Activated effector memory CD4-positive, alpha-beta T cell treated with anti-CD3 and anti-CD28 coated beads, Interleukin-2, amount 50 U/mL, for 16 hours (primary cell): ENCODE results near the gene AKNA.

ENCODE experiments used
- DNase-seq: peaks from one replicate; pipeline ENCODE4 v3.0.0-alpha.2; 2020

AKNA gene

DNA sequence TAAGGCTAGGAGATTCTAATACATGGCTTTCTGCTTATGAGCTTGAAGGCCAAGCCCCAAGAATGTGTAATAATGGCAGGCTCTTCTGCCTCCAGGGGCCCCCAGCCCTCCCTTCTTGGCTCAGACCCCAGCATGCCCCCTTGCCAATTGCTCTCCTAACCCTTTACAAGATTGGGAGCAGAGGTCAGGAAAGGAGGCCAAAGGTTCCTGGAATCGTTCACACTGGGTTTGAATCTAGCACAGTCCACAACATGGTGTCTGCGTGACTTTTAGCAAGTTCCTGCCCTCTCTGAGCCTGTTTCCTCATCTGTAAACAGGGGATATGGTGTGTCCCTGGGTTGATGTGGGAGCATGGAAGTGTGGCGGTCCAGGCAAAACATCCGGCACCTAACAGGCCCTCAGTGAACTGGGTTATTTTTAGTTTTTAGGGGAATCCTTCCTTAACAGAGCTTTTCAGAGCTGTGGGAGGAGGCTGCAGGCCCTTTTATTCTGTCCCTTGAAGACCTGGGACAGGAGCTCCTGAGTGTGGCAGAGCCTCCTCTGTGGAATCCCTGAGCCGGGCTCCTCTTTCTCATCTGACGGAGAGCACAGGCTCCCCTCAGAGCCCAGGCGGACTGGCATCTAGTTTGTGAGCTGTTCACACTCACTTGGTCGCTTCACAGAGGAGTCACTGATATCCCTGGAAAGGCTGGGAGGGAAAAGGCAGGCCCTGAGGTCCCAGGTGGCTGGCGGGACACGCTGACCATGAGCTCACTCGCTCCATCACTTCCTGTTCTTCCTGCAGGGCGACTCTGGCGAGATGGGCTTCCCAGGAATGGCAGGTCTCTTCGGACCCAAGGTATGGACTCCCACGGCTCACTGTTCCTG, 88.3 kb downstream of the AKNA start:
- peak; percentile 30 for DNase-seq

DNA sequence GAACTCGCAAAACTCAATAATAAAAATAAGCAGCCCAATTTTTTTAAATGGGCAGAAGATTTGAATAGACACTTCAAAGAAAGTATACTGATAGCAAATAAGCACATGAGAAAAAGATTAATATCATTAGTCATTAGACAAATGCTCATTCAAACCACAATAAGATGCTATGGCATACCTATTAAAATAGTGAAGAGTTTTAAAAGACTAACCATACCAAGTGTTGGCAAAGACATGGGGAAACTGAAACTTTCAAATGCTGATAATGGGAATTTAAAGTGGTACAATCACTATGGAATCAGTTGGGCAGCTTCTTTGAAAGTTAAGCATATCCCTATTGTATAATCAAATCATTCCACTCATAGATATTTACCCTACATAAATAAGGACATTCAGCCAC, 91.4 kb downstream of the AKNA start:
- no peak for DNase-seq

DNA sequence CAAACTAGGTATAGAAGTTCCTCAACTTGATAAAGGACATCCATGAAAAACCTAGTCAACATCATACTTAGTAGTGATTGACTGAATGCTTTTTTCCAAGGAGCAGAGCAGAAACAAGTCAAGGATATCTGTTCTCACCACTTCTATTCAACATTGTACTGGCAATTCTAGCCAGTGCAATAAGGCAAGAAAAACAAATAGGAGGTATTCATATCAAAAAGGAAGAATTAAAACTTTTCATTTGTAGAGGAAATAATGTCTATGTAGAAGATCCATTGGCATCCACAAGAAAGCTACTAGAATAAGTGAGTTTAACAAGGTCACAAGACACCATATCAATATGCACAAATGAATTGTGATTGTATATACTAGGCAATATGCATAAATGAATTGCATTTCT, 93.1 kb downstream of the AKNA start:
- no peak for DNase-seq

DNA sequence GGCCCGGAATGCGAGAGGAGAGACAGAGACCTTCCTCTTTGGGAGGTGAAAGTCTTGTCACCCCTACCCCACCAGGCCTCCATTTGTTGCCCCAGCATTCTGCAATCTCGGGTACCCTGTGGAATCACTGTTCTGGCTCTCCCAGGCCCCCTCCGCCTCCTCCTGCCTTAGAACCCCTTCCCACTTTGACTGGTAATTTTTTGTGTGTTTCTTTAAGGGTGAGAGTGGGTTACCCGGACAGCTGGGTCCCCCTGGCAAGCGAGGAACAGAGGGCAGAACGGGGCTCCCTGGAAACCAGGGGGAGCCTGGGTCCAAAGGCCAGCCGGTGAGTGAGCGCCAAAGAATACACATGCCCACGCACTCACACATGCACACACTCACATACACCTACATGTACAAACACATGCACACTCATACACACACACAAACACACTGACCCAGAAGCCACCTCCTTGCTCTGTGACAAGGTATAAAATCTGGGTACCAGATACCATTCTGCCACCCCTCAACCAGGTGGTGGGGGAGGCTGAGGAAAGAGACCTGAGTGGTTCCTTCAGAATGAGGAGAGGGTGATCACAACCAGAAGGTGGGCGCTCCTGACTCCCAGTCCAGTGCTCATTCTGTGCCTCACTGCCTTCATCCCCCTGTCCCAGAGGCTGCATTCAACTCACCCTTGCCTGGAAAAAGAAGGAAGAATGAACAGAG, 95.7 kb downstream of the AKNA start:
- peak; percentile 37 for DNase-seq

DNA sequence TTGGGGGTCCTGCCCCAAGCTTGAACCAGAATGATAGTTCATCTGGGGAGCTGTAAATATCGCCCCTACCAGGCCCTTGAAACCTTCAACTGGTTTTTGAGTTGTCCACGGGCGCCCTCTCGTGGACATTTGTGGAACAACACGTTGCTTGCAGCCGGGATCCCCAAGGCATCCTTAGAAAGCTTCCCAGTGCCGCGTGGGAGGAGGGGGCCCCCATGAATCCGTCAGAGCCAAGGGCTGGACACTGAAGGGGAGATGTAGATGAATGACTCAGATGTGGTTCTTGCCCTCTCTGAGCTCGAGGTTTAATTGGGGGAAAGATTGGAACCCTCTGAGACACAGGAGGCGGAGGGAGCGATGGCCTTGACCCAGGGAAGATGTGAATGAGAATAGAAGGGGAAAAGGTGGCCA, 96.7 kb downstream of the AKNA start:
- DNase-seq: peak; percentile 90

DNA sequence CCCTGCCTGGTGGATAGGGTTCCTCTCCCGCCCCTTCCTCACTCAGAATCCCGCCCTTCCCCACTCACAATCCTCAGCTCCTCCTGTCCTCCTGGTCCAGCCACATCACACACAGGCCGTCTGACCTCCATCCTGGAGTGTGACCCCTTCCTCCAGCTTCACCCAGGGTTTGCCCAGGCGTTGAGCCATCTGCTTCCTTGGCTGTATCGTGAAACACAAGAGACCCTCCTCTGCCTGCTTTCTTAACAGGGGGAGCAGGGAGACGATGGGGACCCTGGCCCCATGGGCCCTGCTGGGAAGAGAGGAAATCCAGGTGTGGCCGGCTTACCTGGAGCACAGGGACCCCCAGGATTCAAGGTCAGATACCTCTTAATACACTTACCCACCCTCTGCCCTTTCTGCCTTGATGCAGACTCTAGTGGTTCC, 97.2 kb downstream of the AKNA start:
- no peak for DNase-seq

DNA sequence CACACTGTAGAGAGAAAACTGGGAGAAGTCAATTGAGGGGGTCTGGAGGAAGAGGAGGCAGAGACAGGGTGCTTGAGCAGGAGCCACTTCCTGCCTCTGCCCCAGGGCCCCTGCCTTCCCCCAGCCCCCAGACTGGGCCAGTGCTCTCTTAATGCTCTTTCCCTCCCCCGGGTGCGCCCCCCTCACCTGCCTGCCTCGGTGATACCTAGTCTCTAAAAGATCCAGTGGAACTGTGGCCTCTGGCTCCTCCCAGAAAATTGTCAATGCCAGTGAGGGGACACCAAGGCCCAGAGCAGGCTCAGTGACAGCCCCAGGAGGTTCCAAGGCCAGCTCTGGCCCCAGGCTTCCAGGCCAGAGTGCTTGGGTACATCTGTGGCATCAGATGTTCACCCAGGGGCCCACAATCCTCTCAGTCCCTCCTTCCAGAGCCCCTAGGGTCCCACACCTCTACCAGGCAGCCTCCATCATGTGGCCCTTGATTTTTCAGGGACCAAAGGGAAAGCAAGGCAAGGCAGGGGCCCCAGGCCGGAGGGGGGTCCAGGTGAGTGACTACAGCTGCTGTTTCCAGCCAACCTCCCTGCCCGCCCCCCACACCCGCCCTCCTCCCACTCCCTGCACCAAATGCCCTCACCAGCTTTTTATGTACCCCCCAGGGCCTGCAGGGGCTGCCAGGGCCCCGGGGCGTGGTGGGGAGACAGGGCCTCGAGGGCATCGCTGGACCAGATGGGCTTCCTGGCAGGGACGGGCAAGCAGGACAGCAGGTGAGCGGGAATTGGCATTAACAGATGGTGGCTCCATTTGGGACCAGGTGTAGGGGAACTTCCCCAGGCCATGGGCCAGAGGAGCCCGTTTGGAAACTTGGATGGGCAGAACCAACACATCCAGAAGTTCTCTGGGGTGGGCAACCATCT, 98.0 kb downstream of the AKNA start:
- DNase-seq: peak; percentile 50

DNA sequence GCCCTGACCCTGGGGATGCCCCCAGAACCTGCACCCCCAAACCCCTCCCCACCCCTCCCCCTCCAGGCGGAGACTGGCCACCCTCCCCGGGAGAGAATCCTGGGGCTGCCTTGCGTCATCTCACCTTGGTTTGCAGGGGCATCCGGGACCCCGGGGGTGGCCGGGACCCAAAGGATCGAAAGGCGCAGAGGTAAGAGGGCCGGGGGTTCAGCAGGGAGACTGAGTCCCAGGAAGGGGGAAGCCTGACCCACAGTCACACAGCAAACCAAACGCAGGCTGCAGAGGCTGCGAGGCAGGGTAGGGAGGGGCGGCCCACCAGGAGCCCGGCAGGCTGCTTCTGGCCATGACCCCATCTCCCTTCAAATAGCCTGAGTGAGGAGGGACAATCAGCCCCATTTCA, 98.7 kb downstream of the AKNA start:
- peak; percentile 47 for DNase-seq

DNA sequence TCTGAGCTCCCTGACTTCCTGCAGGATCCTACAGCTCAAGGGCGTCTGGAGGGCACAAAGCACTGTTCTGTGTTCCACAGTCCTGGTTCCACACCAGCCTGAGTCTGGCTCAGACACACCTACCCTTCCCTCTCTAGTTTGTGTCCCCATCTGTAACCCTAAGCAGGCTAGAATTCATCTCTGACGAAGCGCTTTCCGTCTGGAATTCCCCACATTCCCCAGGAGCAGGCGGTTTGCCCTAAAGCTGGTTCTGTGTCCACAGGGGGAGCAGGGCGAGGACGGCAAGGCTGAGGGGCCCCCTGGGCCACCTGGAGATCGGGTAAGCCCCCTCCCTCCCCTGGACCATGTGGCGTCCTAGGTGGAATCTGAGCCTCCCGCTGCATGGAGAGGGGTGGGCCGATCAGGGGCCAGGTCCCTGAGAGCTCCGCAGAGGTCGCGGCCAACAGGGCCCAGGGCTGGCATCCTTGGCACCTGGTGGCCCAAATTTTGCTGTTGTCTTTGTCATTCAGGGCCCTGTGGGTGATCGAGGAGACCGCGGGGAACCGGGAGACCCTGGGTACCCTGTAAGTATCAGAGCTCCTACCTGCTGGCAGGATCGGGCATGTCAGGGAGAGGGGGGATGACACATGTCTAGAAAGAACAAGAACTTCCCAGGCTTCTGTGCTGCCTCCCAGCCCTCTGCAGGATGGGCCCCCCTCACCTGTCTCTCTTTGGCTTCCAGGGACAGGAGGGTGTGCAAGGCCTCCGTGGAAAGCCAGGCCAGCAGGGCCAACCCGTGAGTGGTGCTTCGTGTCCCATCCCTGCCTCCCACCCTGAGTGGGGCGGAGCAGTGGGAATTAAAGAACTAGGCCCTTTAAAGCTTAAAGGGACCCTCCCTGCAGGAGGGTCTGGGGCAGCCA, 99.3 kb downstream of the AKNA start:
- DNase-seq: peak; percentile 41

DNA sequence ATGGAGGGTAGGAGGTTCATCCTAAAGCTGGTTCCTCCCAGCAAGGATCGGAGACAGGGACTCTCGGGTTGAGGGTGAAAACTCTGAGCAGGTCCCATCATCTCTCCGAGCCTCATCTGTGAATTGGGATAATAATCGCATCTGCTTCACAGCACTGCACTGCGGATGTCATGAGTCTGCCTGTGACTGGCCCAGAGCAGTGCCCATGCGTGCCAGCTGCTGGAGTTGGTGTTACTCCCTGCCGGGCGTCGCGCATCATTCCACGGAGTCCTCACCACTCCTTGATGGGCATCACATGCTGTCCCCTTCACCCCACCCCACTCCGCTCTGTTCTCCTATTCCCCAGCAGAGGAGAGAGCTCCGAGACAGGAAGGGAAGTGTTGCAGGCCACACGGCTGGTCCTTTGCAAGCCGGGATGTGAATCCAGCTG, 100.0 kb downstream of the AKNA start:
- DNase-seq: peak; percentile 57

DNA sequence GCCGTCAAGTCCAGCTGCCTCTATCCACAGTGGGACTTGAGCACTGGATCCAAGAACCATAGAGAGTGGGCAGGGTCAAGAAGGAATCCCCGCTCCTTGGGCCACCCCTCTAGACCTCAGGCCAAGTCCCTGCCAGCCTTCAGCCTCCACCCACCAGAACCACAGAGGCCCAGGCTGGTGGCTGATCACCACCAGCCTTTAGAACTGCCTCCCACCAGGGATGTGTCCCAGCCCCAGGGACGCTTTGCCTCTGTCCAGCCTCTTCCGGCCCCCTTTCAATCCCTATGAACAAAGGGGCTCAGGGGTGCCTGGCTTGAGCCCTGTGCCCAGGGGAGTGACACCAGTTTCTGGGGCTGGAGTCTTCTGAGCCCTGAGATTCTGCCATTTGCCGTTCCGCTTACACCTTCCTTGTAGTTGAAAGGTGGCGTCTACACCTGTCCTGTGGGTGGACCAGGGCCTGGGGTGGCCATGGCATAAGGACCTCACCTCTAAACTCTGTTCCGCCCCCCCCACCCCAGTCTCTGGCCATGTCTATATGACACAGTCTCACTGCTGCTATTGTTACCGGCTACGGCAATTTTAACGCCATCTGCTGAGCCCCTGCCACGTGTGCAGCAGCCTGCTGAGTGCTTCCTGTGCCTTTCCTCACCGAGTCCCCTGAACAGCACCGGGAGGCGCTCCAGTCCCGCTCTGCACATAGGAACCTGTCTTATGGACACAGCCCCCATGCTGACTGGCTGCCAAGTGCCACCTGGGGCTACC, 100.6 kb downstream of the AKNA start:
- DNase-seq: peak; percentile 41

DNA sequence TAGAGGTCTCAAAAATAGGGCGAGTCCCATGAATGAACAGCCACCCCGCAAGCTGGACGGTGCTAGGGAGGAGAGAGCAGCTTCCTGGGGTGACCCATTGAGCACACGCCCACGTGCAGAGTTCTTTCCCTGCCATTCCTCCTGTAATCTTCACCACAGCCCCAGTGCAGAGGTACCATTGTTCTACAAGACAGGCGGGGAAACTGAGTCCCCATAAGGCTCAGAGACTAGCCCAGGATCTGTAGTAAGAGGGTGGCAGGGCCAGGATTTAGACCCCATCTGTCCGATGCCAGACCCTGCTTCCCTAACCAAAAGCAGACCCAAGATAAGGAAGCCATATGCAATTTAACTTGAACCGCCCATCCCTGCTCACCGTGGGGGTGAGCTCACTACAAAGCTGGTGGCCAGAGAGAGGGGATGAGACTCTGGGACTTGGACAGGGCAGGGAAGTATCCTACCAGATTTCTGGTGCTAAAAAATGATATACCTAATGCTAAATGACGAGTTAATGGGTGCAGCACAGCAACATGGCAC, 101.6 kb downstream of the AKNA start:
- no peak for DNase-seq

DNA sequence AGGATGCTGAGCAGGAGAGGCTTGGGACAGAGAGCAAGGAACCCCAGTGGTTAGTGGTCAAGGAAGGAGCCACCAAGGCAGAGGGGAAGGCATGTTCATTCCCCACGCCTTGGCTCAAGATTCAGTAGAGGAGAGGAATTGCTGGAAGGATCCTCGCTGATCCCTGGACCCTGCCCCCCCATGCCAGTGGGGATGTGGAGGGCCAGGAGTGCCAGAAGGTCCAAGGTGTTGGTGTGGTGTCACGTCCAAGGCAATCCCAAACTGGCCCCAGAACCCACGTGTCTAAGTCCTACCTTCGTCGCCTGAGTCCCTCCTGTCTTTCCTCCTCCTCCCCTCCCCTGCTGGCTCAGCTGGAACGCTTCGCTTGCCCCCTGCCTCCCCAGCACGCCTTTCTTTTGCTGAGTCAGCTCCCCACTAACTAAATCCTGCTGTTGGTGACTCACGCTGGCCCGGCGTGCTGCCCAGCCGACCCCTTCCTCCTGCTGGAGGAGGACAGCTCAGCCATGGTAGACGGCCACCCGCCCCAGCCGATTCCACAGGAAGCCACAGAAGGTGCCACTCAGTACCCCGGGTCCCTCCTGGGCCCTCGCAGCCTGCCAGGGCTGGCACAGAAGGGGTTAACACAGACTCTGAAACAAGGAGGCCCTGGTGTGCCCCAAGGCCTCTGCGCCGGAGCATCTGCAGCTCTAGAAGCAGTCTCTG, 102.5 kb downstream of the AKNA start:
- peak; percentile 39 for DNase-seq

DNA sequence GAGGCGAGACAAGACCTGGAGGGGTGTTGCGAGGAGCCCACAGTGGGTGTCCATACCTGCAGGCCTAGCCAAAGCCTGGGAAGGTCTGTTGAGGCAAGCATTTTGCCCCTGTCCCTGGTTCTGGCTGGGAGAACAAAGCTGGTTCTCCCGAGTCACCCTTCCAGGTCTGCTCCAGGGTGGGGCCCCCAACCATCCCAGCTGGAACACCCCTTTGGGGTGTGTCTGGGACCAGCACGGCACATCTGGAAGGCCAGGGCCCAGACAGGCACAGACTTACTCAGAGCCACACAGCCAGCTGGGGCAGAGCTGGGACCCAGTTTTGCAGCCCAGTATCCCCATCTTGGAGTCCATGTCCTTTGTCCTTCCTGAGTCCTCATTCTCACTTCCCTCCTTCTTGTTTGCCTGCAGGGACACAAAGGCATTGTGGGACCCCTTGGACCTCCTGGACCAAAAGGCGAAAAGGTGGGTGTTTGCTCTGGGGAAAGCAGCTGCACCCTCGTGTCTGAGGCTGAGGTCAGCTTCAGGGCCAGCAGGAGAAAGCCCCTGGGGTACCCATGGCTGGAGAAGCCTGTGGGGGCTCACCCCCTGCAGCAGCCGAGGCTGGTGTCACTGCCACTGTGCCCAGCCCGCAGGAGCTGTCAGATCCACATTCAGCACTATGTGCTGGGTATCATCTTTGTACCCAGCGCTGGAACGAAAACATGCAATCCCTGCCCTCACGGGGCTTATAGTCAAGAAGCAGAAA, 103.3 kb downstream of the AKNA start:
- DNase-seq: peak; percentile 47
